HK-2 (cell line): ENCODE results near the gene PDCD2L.
"Not testable (repeated sequence)": the region's sequence is repeated elsewhere in the genome, so short reads cannot be mapped to it uniquely, and the experiment has no call there.

ENCODE experiments used
- DNase-seq: peaks from one replicate; pipeline ENCODE4 v3.0.0-alpha.2; 2018; ENCODE audit not compliant: unreplicated experiment

Gene PDCD2L, protein sequence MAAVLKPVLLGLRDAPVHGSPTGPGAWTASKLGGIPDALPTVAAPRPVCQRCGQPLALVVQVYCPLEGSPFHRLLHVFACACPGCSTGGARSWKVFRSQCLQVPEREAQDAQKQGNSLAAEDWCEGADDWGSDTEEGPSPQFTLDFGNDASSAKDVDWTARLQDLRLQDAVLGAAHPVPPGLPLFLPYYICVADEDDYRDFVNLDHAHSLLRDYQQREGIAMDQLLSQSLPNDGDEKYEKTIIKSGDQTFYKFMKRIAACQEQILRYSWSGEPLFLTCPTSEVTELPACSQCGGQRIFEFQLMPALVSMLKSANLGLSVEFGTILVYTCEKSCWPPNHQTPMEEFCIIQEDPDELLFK

DNA sequence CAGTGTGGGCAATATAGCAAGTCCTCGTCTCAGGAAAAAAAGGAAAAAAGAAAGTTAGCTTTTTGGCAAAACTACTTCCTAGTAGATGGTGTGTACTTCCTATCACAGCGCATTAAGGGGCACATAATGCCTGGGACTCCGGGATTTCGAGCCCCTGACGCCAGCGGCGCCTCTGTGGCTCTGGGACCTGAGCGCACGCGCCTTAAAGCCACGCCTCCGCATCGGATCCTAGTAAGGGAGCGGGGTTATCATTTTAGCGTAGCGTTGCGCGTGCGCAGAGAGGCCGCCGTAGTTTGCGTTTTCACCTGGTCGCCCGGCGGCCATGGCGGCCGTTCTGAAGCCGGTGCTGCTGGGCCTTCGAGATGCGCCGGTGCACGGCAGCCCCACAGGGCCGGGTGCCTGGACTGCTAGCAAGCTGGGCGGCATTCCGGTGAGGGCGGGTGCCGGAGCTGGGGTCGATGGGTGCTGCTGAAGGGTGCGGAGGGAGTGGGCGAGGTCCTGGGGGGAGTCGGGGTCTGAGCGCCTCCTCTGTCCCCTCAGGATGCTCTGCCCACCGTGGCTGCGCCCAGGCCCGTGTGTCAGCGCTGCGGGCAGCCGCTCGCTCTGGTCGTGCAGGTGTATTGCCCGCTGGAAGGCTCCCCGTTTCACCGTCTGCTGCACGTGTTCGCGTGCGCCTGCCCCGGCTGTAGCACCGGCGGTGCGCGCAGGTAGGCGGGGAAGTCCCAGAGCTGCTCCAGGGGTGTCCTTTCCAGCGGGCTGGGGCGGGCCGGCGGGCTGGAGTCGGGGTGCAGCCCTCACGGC, at the start of gene PDCD2L:
PDCD2L (plus strand) TSS at position 291 of the 801 bp plus-strand sequence; CDS start at position 323, 32 bp downstream.
- DNase-seq, result peak; percentile 93

DNA sequence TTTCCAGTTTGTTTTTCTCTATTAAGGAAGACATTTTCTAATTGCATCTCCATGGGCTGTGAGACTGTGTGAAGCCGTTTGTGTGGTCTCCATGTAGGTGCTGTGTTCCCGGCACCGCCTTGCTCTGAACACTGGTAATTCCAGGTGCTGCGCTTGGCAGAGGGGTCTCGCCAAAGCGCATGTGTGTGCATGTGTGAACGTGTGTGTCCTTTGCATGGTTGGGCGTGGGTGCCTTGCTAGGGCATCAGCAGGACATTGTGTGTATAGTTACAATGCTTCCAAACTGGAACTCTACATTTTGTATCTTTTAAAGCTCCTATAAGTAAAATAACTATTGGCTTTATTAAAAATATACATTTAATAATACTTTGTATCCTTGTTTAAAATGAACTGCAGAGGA, 49.0 kb upstream of the PDCD2L start:
- no peak for DNase-seq

DNA sequence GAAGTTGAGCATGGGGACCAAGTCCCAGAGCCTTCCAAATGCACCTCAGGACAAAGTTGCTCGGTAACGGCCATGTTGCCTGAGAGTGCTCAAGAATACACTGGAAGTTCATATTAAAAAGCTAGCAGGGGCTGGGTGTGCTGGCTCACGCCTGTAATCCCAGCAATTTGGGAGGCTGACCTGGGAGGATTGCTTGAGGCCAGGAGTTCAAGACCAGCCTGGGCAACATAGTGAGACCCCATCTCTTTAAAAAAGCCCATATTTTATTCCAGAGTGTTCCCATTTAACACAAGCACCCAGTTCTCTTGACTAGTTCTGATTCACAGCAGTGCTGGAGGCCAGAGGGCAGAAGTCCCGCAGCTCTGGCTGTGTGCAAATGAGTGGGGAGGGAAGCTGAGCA, 47.3 kb upstream of the PDCD2L start:
- no peak for DNase-seq

DNA sequence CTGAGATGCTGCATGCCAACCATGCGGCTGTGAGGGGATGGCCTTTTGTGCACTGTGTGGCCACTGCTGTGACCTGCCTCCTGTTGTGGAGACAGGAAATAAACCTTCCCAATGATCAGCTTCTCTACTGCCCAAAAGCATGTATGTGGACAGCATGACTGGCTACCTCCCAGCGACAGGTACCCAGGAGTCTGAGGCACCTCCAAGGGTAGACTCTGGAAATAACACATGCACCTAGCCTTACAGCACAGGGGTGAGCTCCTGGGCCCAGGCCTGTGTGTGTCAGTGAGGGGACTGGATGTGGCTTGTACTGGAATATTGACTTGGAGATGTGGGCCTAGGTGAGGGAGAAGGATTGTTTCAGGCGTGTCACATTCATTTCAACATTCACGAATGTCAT, 46.8 kb upstream of the PDCD2L start:
- DNase-seq, result no peak

DNA sequence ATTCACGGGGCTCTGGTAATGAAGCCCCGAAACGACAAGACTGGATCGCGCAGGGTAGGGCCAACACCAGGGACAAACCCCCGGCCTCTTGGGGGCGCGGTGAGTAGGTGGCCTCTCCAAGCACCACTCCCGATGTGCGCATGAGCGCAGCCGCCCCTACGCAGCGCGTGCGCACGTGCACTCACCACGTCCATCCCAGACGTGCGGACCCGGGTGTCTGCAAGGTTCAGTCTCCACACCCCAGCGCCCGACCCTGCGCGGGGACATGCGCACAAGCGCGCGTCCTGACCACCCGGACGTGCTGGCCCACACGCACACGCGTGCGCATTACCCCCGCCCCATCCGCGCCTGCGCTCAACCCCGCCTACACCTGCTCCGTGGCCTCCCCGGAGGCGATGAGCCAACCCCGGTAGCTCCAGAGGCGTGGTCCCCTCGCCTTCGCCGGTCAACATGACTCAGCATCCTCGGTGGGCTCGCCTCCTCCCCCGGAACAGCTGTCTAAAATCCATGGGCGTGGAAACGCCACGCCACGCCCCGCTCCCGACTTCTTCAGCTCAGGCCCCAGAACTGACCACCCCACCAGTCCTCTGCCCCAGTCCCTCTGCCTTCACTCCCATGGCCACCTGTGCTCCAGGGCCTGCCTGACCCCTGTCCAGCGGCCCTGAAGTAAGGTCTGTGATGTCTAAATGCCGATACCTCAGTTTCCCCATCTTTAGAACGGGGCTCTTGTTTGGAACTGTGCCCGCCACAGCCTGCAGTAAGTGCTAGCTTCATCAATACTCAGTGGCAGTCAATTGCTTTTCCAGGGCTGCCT, 44.9 kb upstream of the PDCD2L start:
- DNase-seq, result peak; percentile 100

DNA sequence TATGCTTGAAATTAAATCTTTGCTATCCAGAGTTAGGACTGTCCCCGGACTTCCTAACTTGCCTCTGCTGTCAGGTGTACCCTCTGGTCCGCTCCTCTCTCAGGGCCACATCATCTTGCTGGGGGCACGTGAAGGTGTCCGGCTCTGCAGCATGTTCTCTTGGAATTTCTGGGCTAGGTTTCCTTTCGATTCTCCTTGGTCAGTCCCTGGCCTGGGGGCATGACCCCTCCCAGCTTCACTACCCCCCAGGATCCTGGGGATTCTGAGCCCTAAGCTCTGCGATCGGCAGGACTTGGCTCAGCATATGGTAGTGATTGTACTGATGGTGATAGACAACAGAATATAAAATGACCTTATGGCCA, 44.3 kb upstream of the PDCD2L start:
- DNase-seq, result no peak

DNA sequence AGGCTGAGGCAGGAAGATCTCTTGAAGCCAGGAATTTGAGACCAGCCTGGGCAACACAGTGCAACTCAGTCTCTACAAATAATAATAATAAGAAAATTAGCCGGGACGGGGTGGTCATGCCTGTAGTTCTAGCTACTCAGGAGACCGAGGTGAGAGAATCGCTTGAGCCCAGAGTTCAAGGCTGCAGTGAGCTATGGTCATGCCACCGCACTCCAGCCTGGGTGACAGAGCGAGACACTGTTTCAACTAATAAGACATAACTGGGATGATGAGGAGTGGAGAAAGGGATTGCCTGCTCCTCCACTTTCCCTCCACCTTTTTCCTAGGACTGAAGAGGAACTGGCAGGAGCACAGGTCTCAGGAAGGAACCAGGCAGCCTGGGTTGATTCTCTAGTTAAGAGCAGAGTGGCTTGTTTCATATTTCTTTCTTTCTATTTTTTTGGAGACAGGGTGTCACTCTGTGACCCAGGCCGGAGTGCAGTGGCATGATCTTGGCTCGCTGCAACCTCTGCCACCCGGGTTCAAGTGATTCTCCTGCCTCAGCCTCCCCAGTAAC, 43.8 kb upstream of the PDCD2L start:
- no peak for DNase-seq

DNA sequence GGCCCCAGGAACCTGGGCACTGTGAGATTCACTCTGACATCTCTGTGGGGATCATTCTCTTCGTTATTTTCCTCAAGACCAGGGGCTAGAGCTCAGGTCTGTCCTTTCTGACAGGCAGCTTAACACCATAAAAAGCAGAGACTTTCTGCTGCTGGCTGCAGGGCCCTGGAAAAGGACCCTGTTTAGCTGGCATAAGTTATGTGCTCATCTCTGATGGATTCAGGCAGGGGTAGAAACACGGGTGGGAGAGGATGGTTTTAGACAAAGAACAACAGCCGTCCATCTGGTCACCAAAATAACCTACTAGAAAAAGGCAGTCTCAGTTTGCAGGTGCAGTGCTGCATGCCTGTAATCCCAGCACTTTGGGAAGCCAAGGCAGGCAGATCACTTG, 41.5 kb upstream of the PDCD2L start:
- no peak for DNase-seq

DNA sequence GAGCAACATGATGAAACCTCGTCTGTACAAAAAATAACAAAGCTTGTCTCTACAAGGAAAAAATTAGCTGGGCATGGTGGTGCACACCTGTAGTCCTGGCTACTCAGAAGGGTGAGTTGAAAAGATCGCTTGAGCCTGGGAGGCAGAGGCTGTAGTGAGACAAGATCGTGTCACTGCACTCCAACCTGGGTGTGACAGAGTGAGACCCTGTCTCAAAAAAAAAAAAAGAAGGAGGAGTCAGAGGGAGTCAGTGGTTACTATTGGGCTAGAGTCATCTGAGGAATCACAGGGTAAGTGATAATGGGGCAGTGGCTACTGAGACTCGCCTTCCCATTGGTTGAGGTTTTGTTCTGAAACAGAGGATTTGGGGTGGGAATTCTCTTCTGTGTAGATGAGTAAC, 41.1 kb upstream of the PDCD2L start:
- no peak for DNase-seq

DNA sequence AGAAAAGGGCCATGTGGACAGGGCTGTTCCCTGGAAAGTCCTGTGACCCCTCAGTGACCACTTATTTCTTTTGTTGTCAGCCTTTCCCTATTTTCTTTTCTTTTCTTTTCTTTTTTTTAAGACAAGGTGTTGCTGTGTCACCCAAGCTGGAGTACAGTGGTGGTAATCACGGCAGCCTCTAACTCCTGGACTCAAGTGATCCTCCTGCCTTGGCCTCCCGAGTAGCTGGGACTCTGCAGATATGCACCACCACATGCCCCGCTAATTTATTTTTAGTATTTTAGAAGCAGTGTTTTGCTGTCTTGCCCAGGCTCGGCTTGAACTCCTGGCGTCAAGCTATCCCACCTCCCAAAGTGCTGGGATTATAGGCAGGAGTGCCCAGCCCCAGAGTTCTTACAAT, 40.3 kb upstream of the PDCD2L start:
- no peak for DNase-seq

DNA sequence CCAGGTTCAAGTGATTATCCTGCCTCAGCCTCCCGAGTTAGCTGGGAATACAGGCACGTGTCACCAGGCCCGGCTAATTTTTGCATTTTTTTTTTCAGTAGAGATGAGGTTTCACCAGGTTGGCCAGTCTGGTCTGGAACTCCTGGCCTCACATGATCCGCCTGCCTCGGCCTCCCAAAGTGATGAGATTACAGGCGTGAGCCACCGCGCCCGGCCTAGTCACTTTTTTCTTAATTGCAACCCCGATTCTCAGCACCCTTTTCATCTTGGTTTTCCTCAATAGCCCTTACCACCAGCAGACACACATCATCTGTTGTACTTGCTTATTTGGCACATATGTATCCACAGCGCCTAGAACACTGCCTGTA, 39.8 kb upstream of the PDCD2L start:
- no peak for DNase-seq

DNA sequence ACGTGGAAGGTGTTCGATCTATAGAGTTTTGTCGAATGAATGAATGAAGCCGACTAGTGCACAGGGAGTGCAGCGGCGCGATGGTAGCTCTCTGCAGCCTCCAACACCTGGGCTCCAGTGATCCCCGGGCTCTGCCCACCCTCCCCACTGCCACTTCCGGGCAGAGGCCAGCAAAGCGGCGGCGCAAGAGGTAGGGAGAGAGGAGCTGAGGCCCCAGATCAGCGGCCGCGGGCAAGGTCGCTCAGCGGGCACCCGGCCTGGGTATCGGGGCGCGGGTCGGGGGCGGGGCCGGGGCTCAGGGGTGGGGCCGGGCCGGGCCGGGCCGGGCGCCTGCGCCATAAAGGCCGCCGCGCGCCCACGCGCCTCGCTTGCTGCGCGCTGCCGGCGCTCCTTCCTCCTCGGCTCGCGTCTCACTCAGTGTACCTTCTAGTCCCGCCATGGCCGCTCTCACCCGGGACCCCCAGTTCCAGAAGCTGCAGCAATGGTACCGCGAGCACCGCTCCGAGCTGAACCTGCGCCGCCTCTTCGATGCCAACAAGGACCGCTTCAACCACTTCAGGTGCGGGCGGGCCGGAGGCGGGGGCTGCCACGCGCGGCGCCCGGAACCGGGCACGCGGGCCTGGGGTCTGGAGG, 39.3 kb upstream of the PDCD2L start, which contains the start of gene GPI:
GPI (plus strand) TSS at position 367 of the 633 bp plus-strand sequence; CDS start at position 438, 71 bp downstream.
- peak; percentile 78 for DNase-seq

DNA sequence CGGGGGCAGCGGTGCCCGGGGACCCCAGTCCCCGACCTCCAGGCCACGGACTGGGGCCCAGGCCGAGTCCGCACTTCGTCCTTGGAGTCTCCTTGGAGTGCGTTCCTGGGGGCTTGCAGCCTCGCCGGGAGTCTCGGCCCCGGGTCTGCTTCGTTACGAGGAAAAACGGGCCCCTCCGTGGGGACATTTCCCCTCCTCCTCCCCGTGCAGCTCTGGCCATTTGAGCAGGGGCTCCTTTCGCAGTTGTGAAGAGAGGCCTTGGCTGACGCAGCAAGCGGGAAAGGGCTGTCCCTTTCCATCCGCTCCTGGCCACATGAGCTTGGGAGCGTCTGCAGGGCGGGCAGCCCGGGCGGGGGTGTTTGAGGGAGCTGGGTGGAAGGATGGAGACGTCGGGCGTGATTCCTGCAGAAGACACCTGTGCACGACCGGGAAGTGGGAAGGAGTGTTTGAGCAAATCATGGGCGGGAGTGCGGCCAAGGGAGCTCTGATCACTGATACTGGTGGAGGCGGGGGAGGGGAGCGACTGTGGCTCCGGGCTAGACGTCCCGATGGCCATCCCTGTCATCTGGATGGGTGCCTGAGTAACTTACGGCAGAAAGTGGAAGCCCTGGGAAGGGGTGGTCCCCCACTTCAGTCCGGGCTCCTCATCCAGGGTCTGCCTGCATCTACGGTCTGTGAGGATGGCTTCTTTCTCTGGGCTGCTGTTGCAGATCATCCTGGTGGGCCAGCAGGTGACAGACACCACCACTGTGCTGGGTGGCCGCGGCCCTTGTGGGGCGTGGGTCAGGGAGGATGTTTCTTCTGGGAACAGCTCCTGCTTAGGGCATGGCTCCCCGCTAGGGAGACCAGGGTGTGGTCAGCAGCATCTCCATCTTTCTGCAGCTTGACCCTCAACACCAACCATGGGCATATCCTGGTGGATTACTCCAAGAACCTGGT, 38.5 kb upstream of the PDCD2L start:
- DNase-seq, result peak; percentile 36

DNA sequence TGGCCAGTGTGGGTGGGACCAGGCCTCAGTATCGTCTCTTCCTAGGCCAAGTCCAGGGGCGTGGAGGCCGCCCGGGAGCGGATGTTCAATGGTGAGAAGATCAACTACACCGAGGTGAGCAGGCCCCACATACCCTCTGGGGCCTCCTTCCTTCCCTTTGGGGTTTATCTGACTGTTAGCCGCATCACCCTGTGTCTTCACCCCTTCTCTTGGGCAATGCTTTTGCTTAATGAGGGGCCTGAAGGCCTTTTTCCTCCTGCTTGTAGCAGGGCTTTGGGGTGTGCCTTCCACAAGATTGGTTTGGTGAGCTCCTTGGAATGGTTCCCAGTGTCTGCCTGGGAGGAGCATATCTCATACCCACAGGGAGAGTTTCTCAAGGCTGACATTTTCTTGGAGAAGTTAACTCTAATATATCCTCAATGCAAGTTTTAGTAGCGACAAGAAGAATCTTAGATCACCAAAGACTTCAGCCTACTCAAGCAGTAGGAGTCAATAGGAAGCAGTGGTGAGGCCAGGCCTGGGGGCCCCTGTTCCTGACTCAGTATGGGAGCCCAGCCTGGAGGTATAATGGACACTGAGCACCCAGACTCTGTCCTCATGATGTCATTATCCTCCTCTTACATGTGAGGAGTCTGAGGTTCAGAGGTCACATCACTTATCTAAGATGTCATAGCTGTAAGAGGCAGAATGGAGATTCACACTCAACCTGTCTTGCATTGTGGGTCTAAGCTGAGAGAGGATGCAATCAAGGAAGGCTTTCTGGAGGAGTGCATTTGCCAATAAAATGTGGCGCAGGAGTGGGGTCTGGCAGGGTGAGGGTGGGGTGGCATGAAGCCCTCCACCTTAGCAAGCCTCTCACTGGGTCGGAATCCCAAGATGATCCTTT, 37.2 kb upstream of the PDCD2L start:
- DNase-seq, result no peak

DNA sequence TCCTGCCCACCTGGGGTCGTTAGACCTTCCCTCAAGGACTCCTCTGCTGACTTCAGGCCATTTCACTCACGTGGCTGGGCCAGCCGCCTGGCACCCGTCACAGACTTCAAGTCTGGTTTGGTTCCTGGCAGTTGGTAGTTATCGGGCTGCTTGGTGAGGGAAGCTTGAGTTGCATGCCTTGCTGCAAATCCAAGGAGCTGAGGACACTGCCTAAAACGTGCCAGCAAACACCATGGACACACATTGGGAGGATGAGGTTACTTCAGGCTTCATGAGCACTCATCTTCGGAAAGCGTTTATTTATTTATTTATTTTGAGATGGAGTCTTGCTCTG, 36.6 kb upstream of the PDCD2L start:
- no peak for DNase-seq

DNA sequence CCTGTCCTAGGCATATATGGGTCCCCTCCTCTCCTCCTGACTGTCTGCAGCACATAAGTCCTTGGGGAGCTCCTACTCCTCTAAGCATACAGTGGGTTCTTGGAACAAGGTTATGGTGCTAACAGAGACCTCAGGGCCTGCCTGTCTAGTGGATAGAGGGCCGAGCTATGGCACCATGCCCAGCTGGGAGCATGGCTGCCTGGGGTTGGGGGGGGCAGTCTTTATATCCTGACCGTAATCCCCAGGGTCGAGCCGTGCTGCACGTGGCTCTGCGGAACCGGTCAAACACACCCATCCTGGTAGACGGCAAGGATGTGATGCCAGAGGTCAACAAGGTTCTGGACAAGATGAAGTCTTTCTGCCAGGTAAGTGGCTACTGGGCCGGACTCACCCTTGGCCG, 35.9 kb upstream of the PDCD2L start:
- no peak for DNase-seq

DNA sequence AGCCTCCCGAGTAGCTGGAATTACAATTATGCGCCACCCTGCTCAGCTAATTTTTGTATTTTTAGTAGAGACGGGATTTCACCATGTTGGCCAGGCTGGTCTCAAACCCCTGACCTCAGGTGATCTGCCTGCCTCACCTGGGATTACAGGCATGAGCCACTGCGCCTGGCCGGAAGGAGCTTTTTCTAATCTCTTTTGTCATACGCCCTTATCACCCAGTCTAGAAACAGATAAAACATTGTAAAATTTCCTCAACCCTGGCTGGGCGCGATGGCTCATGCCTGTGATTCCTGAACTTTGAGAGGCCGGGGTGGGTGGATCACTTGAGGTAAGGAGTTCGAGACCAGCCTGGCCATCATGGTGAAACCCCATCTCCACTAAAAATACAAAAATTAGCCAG, 35.0 kb upstream of the PDCD2L start:
- DNase-seq, result not testable (repeated sequence)

DNA sequence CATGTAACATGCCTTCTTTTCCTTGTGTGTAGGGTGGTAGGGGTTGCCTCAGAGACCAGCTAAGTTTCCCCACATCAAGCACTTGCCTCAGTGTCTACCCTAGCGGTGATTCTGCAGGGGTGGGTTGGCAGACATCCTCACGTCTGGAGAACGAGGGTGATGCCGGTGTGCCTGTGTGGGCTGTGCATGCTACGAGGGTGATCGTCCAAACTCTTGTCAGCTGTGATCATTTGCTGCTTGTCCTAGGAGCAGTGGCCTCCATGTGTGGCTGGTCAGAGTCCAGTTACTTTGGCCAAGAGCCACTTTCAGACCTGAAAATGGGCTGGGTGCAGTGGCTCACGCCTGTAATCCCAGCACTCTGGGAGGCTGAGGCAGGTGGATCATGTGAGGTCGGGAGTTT, 34.1 kb upstream of the PDCD2L start:
- no peak for DNase-seq

DNA sequence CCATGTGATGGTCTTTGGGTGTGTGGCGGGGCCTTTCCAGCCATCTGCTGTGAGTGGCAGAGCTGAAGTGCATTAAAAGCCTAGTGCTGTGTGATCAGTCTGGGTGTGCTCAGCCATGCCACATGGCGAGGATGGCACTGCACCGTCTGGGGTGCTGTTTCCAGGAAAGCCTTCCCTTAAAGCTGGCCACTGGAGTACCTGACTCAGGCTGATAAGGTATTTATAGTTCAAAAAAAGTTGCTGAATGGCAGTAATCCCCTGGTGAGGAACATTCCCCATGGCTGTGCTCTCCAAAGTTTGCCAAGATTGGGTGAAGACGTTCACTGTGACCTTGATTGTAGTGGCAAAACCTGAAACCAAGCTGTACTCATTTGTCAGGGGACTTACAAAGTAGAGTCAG, 33.2 kb upstream of the PDCD2L start:
- no peak for DNase-seq
